ENCODE measurements around the gene ACOD1. TPM values are rescaled to one million over a fixed set of nuclear protein-coding genes. Genes with fewer than 3 reads are reported as not detected.
"Not testable (repeated sequence)": the region's sequence is repeated elsewhere in the genome, so short reads cannot be mapped to it uniquely, and the experiment has no call there.

Gene ACOD1
- polyA plus RNA-seq, 4 donors, result not detected

DNA sequence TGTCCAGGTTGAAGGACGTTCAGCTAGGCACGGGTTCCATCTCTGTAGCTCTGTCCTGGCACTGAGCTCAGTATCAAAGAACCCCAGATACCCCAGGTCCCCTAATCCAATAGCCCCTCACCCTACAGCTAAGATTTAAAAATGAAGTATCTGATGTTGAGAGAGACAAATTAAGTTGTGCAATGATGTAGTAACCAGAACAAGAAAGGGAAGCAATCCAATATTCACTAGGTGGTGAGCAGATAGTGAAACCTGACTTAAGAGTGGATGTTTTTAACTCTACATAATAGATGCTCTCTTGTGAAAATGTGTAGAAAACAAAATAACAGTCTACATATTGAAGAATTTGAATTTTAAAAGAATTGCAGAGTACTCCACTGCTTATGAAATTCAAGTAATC, 1.8 kb downstream of the ACOD1 start:
- no peak for DNase-seq (ENCODE audit: low read depth in 4 of 4, low spot score in 3 of 4)

DNA sequence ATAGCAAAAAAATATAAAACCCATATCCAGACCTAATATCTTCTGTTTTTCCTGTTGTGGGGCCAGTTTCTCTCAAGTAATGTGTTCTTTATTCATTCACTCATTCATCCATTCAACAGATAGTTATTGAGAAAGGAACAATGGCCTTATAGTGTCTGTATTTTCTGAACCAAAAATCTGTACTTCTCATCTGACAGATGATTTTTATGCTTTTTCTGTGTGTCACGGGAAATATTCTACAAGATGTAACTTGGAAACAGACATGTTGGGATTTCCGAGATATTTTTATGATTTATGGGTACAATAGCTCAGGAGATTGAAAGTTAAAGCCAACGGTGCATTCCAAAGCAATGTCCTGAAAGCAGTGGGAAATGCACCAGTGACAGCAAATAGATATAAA, 5.7 kb downstream of the ACOD1 start:
- DNase-seq (ENCODE audit: low read depth in 4 of 4, low spot score in 3 of 4), result no peak

DNA sequence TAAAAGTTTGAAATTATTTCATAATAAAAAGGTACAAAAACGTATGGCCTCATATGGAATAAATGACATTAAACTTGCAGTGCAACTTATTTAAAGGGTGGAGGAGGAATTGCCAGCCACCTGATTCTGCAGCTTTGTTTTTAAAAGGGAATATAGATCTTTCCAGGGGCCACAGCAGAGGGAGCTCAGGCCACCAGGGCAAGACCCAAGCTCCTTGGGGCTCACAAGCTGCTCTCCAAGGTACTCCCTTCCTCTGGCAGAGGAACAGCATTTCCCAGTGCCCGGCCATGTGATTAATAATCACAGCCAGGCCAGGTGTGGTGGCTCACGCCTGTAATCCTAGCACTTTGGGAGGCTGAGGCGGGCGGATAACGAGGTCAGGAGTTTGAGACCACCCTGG, 6.2 kb downstream of the ACOD1 start:
- no peak for DNase-seq (ENCODE audit: low read depth in 4 of 4, low spot score in 3 of 4)

DNA sequence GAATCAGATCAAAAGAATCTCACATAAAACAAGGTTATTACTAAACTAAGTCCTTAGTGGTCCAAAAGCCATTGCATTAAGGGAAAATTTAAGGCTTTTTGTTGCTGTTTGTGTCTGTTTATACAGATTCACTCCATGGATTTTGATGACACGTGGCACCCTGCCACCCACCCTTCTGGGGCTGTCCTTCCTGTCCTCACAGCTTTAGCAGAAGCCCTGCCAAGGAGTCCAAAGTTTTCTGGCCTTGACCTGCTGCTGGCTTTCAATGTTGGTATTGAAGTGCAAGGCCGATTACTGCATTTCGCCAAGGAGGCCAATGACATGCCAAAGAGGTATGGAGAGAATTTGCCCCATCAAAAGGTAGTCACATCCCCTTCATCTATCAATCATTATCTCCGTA, 6.9 kb downstream of the ACOD1 start:
- no peak for DNase-seq (ENCODE audit: low read depth in 4 of 4, low spot score in 3 of 4)

DNA sequence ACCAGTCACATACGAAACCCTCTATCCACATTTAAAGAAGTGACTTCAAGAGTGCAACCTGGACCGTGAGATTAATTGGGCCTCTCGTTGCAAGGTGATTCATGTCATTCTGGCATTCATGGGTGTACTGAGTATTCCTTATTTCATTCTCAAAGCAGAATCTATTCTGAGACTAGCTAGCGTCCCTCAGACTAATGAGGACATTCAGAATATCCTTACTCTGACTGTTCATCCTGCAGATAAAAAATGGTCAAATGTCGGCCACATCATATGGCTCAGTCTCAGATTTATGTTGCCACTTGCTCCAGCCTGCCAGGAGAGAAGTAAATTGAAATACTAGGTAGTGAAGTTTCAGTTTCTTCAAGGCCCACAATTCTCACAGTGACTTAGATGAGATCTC, 7.3 kb downstream of the ACOD1 start:
- no peak for DNase-seq (ENCODE audit: low read depth in 4 of 4, low spot score in 3 of 4)

DNA sequence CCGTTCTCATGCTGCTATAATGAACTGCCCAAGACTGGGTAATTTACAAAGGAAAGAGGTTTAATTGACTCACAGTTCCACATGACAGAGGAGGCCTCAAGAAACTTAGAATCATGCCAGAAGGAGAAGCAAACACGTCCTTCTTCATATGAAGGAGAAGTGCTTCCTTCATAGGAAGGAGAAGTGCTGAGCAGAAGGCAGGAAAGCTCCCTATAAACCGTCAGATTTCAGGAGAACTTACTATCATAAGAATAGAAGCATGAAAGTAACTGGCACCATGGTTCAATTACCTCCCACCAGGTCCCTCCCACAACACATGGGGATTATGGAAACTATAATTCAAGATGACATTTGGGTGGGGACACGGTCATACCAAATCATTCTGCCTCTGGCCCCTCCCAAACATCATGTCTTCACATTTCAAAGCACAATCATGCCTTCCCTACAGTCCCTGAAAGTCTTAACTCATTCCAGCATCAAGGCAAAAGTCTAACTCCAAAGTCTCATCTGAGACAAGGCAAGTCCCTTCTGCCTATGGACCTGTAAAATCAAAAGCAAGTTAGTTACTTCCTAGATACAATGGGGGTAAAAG, 10.6 kb downstream of the ACOD1 start:
- no peak for DNase-seq (ENCODE audit: low read depth in 4 of 4, low spot score in 3 of 4)

DNA sequence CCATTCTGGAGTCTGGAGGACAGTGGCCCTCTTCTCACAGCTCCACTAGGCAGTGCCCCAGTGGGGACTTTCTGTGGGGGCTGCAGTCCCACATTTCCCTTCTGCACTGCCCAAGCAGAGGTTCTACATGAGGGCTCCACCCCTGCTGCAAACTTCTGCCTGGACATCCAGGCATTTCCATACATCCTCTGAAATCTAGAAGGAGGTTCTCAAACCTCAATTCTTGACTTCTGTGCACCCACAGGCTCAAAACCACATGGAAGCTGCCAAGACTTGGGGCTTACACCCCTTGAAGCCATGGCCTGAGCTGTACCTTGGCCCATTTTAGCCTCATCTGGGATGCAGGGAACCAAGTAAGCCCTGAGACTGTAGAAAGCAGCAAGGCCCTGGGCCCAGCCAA, 11.4 kb downstream of the ACOD1 start:
- DNase-seq (ENCODE audit: low read depth in 4 of 4, low spot score in 3 of 4), result not testable (repeated sequence)

DNA sequence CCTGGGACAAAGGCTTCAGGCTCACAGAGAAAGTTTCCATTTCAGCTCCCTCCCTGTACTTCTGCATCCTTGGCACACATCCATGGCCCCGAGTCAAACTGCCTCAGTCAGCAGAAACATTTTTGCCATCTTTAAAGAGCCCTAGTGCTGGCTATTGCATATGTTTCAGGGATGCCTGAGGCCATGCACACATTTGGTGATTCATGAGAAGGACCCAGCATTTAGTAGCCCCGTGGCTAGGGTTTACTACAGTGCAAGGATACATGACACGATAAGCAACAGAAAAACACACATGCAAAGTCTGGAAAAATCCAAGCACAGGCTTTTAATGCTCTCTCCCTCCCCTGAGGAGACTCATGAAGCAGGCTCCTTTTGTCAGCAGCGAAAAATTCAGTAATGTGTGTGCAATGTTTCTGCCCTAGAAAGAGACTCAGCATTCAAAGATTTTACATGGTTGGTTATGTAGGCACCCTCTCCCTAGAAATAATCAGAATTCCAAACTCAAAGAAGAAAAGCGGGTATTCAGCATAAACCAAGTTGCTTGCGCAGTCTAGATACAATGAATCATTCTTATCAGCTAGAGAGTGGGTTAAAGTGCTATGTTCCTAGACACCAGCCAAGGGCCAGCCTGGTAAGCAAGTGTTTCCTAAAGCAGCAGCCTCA, 17.6 kb downstream of the ACOD1 start:
- DNase-seq (ENCODE audit: low read depth in 4 of 4, low spot score in 3 of 4), result peak in 3 of 4 donors; percentile 23 to 32 (median 25)

DNA sequence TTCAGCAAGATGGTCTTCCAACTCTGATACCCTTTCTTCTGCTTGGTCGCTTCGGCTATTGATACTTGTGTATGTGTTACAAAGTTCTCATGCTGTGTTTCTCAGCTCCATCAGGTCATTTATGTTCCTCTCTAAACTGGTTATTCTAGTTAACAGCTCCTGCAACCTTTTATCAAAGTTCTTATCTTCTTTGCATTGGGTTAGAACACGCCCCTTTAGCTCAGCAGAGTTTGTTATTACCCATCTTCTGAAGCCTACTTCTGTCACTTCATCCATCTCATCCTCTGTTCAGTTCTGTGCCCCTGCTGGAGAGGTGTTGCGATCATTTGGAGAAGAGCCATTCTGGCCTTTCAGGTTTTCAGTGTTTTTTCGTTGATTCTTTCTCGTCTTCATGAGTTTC, 18.7 kb downstream of the ACOD1 start:
- no peak for DNase-seq (ENCODE audit: low read depth in 4 of 4, low spot score in 3 of 4)

DNA sequence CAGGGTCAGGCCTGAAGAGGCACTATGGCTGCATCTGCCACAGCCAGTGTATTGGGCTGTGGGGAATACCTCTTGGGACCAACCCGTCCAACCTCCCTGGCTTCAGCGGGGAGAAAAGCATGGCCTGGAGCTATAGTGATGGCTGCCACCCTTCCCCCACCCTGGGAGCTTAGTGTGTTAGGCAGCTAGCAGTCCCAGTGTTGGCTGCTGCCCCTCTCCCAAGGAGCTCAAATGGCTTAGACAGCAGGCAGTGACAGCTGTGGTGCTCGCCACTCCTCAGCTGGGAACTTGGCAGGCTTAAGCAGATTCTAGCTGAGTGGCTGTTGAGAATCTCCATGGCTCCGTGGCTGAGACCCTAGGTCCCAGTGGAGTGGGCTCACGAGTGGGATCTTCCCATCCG, 19.7 kb downstream of the ACOD1 start:
- DNase-seq (ENCODE audit: low read depth in 4 of 4, low spot score in 3 of 4), result no peak

DNA sequence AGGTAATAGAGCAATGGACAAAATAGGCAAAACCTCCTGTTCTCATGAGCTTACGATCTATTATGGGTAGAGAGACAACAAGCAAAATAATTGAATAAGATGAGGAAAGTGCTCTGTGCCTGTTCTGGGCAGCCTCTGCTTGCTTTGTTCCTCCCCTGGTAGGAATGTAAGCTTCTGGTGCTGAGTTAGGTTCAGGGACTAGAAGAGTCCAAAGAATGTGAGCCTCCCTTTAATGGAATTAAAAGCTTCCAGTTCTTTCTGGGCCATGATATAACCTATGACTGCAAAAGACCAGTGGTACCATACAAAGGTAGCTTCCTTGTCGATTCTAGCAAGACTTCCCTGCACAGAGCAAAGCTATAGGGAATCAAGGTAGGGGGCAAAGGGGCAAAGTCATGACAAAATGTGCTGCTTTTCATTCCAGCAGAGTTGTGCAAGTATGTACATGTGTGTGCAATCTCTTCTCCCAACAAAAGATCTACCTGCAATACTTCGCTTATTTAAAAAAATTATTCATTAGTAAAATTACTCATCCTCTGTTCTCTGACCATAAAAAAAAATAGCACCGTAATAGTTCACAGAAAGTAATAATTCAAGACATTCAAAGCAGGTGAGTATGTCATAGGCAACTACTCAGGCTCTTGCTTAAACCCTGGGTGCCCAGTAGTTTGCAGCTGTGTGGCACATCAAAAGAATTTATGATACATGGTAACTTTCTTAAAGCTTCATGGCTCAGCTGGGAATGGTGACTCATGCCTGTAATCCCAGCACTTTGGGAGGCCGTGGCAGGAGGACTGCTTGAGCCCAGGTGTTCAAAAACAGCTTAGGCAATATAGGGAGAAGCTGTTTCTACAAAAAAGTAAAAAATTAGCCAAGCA, 21.4 kb downstream of the ACOD1 start:
- no peak for DNase-seq (ENCODE audit: low read depth in 4 of 4, low spot score in 3 of 4)

DNA sequence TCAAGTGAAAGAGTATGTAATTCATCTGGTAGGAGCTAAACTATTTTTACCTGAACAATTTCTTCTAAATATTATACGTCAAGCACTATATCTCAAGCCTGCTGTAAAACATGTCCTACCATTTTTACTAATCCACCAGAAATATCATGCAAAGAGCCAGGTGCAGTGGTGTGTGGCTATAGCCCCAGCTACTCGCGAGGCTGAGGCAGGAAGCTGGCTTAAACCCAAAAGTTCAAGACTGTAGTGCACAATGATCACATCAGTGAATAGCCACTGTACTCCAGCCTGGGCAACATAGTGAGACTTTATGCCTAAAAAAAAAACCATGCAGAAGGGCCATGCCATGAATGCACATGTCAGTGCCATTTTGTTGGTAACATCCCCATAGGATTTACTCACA, 22.9 kb downstream of the ACOD1 start:
- no peak for DNase-seq (ENCODE audit: low read depth in 4 of 4, low spot score in 3 of 4)

DNA sequence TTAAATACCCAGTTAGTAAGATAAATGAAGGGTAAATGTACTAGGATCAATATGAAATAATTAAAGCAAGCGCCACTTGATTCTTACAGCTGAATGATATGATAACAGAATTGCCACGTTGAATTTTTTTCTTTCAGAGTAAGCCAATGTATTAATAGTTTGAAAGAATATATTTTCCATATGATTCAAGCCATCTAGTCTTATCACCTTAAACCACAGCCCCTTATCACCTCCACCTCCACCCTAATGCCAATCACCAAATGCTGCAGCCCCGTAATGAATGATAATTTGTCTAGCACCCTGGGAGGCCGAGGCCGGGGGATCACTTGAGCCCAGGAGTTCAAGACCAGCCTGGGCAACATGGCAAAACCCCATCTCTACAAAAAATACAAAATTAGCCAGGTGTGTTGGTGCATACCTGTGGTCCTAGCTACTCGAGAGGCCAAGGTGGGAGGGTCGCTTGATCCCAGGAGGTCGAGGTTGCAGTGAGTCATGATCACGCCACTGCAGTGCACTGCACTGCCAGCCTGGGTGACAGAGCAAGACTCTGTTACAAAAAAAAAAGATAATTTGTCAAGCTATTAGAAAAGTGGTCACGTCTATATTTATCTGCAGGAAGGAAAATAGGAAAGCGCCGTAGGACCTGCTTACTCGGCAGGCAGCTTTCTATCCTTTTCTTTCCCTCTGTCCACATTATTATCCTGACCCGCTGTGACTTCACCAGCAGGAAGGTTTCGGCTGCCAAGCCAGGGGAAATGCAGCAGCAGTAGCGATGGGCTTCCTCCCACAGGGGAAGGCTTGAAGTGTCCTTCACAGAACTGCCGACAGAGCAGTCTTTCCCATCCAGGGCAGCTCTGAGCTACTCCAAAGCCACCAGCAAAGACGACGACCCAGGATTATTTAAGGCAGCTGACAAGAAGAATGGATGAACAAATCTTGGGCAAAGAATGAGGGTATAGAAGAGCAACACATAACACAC, 23.8 kb downstream of the ACOD1 start:
- no peak for DNase-seq (ENCODE audit: low read depth in 4 of 4, low spot score in 3 of 4)

DNA sequence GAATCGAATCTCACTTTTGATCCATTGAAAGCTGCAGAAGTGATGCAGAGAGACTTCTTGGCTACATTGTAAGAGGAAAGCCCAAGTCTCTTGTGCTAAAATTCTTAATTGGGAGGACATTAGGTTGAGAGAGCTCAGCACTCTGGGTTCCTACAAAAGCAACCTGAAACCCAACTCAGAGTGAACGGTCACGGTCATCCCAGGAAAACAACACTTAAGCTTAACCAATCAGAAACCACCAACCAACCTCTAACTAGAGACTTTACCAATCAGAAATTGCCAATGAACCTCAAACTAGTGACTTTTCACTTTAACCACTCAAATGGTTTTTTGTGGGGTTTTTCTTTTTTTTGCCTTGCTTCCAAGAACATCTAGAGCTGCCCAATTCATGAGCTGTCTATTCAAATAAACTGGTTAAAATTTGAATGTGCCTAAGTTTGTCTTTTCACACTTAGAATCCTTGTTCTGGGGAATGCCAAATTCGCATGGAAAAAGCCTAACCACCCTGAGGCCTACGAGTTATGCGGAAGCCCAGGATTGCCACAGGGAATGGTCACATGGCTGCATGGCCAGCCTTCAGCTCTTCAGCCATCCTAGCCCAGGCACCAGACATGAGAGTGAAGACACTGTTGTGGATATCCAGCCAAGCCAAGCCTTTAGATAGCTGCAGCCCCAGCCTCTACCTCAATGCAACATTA, 25.8 kb downstream of the ACOD1 start:
- DNase-seq (ENCODE audit: low read depth in 4 of 4, low spot score in 3 of 4), result no peak

DNA sequence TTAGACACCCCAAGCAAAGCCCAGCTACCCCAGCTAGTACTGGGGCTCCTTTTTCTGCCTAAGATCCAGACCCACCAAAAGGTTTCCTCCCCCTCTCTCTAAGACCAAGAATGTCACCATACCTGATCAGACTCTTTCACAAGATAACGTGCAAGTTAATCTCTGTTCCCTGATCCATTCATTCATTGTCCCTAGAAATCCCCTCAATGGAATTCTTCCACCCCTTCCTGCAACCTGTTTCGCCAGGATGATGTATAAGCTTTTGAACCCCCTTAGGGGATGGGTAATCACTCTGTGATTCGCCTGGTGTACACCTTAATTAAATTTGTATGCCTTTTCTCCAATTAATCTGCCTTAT, 26.3 kb downstream of the ACOD1 start:
- no peak for DNase-seq (ENCODE audit: low read depth in 4 of 4, low spot score in 3 of 4)

DNA sequence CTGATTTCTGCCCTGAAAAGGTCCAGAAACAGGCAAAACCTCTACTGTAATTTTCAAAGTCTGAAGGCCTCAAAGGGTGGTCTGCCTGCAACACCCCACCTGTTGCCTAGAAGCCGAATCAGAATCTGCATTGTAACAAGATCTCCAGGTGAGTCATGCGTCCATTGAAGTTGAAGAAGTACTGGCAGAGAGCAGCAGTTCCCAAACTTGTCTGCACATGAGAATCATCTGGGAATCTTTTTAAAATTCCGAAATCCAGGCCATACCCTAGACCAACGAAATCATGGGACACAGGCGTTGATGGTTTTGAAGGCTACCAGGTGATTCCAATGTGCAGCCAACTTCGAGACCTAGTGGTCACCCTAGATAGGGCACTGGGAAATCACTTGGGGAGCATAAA, 27.6 kb downstream of the ACOD1 start:
- DNase-seq (ENCODE audit: low read depth in 4 of 4, low spot score in 3 of 4), result no peak

DNA sequence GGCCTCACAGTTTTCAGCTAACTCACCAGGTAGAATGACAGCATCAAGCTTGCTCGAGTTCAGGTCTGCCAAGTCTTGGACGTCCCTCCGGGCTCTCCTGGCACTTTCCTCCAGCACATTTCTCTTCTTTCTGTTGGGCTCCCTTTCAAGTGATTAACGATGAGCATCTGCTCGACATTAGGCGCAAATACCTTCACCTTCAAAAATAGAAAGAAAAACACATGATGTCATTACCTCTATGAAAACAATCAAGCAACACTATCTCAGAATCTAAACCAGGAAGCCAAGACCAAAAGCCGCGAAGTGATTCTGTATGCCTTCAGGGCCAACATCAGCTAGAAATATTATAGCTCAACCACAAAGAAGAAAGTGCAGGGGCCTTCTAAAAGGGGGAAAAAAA, 28.2 kb downstream of the ACOD1 start:
- DNase-seq (ENCODE audit: low read depth in 4 of 4, low spot score in 3 of 4), result no peak

DNA sequence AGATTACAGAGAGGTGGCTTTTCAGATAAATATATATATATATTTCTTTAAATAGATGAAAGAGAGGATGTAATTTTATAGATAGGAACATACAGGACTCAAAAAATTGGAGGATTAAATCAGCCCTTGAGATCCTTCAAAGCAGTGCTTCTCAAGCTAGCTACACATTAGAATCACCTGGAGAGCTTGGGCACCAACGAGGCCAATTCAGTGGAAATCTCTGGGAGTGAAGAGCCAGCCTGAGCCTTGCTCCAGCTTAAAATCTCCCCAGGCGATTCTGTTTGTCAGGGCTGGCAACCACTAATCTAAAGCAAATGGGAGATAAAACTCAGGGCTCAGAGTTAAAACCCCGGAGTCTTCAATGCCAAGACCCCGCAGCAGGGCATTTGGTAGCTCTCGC, 28.6 kb downstream of the ACOD1 start:
- no peak for DNase-seq (ENCODE audit: low read depth in 4 of 4, low spot score in 3 of 4)

DNA sequence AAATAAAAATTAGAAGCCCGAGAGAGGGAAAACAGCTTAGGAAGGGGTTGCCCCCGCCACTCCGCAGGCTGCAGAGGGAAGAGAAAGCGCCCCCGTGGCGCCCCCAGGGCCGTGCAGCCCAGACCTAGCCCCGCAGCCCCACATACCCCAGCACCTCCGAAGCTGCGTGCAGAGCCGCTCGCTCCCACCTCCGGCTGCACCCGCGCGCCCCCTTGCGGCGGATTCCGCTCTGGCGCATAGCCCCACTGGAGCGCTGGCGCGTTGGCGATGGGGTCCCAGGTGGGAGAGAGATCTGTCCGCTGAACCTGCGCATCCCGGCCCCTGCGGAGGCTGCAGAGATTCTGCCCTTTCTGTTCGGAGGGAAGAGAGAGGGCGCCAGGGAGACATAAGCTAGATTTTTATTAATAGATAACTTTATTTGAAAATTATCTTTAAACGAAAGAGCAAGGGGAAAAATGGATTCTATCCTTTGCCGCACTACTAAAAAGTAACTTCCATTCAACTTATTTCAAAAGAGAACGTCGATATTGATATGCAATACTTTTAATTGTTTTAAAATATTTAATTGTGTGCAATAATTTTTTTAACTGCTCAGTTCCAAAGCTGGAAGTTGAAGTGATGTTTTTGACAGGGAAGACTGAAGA, 31.9 kb downstream of the ACOD1 start:
- DNase-seq (ENCODE audit: low read depth in 4 of 4, low spot score in 3 of 4), result peak in 2 of 4 donors; percentile 31 to 60

DNA sequence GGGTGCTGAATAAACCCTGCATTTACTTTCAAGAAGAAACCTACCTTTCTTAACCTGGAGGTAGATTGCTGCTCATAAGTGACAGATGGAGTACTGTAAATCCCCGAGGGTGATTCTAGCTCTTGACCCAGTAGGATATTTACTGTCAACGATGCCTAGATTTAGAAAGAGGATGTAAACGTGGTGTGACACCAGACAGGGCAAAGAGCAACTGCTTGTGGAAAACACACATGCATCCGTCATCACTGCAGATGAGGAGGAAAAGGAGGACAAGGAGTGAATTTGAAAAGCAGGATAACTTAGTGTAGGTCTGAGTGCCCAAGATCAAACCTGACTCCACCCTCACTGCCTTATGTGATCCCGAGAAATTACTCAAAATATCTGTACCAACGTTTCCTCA, 33.8 kb downstream of the ACOD1 start:
- no peak for DNase-seq (ENCODE audit: low read depth in 4 of 4, low spot score in 3 of 4)

Measured in right renal pelvis (tissue), 4 donors.